Adrenal gland (tissue), 5 donors: ENCODE data around the gene TRPV3.

Source experiments
- POLR2A ChIP-seq, 2 donors: fragments of 450-650 bp; IDR thresholded peaks; one replicate each; pipeline ENCODE4 v1.6.1; 2017; ENCODE audit warnings: antibody characterized with exemption in 2 of 2, mild to moderate bottlenecking in 2 of 2, moderate library complexity in 1 of 2
- TF ChIP-seq, protein P1 (sequence below), 6 experiments: fragments of 450-650 bp in 4 of 6; fragments of 200-600 bp in 2 of 6; sonication (generic) in 1 of 6; IDR thresholded peaks; 1 replicate in 5 of 6; 2 replicates in 1 of 6; pipeline versions ENCODE4 v1.5.1 to v1.8.0; 2016 to 2021; ENCODE audit warnings: antibody characterized with exemption in 6 of 6, mild to moderate bottlenecking in 2 of 6, moderate library complexity in 1 of 6
- donor health status: DM: no; HTN: no; CAD: no.

- TF ChIP-seq, protein P1, sequence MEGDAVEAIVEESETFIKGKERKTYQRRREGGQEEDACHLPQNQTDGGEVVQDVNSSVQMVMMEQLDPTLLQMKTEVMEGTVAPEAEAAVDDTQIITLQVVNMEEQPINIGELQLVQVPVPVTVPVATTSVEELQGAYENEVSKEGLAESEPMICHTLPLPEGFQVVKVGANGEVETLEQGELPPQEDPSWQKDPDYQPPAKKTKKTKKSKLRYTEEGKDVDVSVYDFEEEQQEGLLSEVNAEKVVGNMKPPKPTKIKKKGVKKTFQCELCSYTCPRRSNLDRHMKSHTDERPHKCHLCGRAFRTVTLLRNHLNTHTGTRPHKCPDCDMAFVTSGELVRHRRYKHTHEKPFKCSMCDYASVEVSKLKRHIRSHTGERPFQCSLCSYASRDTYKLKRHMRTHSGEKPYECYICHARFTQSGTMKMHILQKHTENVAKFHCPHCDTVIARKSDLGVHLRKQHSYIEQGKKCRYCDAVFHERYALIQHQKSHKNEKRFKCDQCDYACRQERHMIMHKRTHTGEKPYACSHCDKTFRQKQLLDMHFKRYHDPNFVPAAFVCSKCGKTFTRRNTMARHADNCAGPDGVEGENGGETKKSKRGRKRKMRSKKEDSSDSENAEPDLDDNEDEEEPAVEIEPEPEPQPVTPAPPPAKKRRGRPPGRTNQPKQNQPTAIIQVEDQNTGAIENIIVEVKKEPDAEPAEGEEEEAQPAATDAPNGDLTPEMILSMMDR (IDR thresholded peaks at IDR 0.05): no peak
- no peak for TF ChIP-seq POLR2A (IDR thresholded peaks at IDR 0.05)
These were observed 30.1 kb downstream of the TRPV3 start for GRCh38 chr17:3527468-3527867.
